CD4-positive, alpha-beta T cell treated with Interleukin-15 for 1 hour (primary cell): ENCODE data around the gene SYT9.

ENCODE experiments used
- DNase-seq: peaks from one replicate; pipeline ENCODE4 v3.0.0-alpha.2; 2020

Gene SYT9

GRCh38 chr11:7480113-7480512, 228.4 kb downstream of the SYT9 start:
- no peak for DNase-seq

GRCh38 chr11:7484131-7484530, 232.4 kb downstream of the SYT9 start:
- DNase-seq: no peak

- DNase-seq: no peak
Measured at GRCh38 chr11:7484645-7485044, 232.9 kb downstream of the SYT9 start.

GRCh38 chr11:7485186-7486097, 233.7 kb downstream of the SYT9 start, which contains the start of gene OLFML1:
OLFML1 (plus strand) TSS chr11:7485506; CDS start chr11:7485876, 370 bp downstream.
- DNase-seq: no peak

- no peak for DNase-seq
Measured at GRCh38 chr11:7486098-7486780, 234.5 kb downstream of the SYT9 start.

- no peak for DNase-seq
Measured at GRCh38 chr11:7486781-7487140, 235.1 kb downstream of the SYT9 start.

GRCh38 chr11:7487360-7487759, 235.7 kb downstream of the SYT9 start:
- no peak for DNase-seq

- DNase-seq: no peak
Measured at GRCh38 chr11:7488681-7489080, 237.0 kb downstream of the SYT9 start.

GRCh38 chr11:7489376-7489775, 237.7 kb downstream of the SYT9 start:
- no peak for DNase-seq

- no peak for DNase-seq
Measured at GRCh38 chr11:7490054-7490453, 238.3 kb downstream of the SYT9 start.

- no peak for DNase-seq
Measured at GRCh38 chr11:7490535-7490934, 238.8 kb downstream of the SYT9 start.

- DNase-seq: no peak
Measured at GRCh38 chr11:7492253-7492652, 240.5 kb downstream of the SYT9 start.

GRCh38 chr11:7493670-7494069, 242.0 kb downstream of the SYT9 start:
- DNase-seq: no peak

GRCh38 chr11:7494086-7494745, 242.5 kb downstream of the SYT9 start:
- no peak for DNase-seq

GRCh38 chr11:7495882-7496551, 244.3 kb downstream of the SYT9 start:
- peak; percentile 59 for DNase-seq

GRCh38 chr11:7498193-7498592, 246.5 kb downstream of the SYT9 start:
- no peak for DNase-seq

- no peak for DNase-seq
Measured at GRCh38 chr11:7499081-7499480, 247.4 kb downstream of the SYT9 start.

GRCh38 chr11:7500251-7500650, 248.5 kb downstream of the SYT9 start:
- DNase-seq: no peak

GRCh38 chr11:7501251-7501650, 249.5 kb downstream of the SYT9 start:
- no peak for DNase-seq

- no peak for DNase-seq
Measured at GRCh38 chr11:7501894-7502293, 250.2 kb downstream of the SYT9 start.

- no peak for DNase-seq
Measured at GRCh38 chr11:7506243-7506642, 254.5 kb downstream of the SYT9 start.

GRCh38 chr11:7508087-7508486, 256.4 kb downstream of the SYT9 start:
- no peak for DNase-seq

GRCh38 chr11:7509966-7510365, 258.3 kb downstream of the SYT9 start:
- DNase-seq: no peak
